GM21360 (cell line): ENCODE measurements around the gene EPB41L2.

Experiments used
- ATAC-seq: cut with Tn5 transposase; IDR thresholded peaks from one replicate; pipeline ENCODE4 v1.9.1; 2021; ENCODE audit warnings: mild to moderate bottlenecking, moderate library complexity; ENCODE audit not compliant: unreplicated experiment

Gene EPB41L2

GRCh38 chr6:130846501-130846900 lies 216.5 kb downstream of the EPB41L2 start:
- no peak for ATAC-seq

- peak; percentile 75 for ATAC-seq
These were observed 219.3 kb downstream of the EPB41L2 start for GRCh38 chr6:130843575-130844320.

- ATAC-seq = no peak
These were observed 221.8 kb downstream of the EPB41L2 start for GRCh38 chr6:130841128-130841728.

GRCh38 chr6:130840050-130840449 lies 223.0 kb downstream of the EPB41L2 start:
- ATAC-seq = no peak

- ATAC-seq = no peak
These were observed 223.7 kb downstream of the EPB41L2 start for GRCh38 chr6:130839379-130839778.

- no peak for ATAC-seq
These were observed 224.1 kb downstream of the EPB41L2 start for GRCh38 chr6:130838951-130839350.

- ATAC-seq = no peak
These were observed 224.7 kb downstream of the EPB41L2 start for GRCh38 chr6:130838250-130838860.

GRCh38 chr6:130837067-130837466 lies 226.0 kb downstream of the EPB41L2 start:
- no peak for ATAC-seq

GRCh38 chr6:130836055-130836640 lies 226.9 kb downstream of the EPB41L2 start:
- ATAC-seq = no peak

- ATAC-seq = no peak
These were observed 228.4 kb downstream of the EPB41L2 start for GRCh38 chr6:130834482-130835251.

GRCh38 chr6:130833569-130833968 lies 229.5 kb downstream of the EPB41L2 start:
- no peak for ATAC-seq

GRCh38 chr6:130831607-130832006 lies 231.4 kb downstream of the EPB41L2 start:
- no peak for ATAC-seq

GRCh38 chr6:130829333-130829910 lies 233.6 kb downstream of the EPB41L2 start:
- ATAC-seq = no peak

- no peak for ATAC-seq
These were observed 235.5 kb downstream of the EPB41L2 start, which contains the start of gene SMLR1 for GRCh38 chr6:130827247-130828149. Gene SMLR1 (plus strand): TSS chr6:130827406. CDS start chr6:130827414, 8 bp downstream.

GRCh38 chr6:130826442-130827246 lies 236.4 kb downstream of the EPB41L2 start:
- ATAC-seq = no peak

- ATAC-seq = no peak
These were observed 237.1 kb downstream of the EPB41L2 start for GRCh38 chr6:130825772-130826441.

- no peak for ATAC-seq
These were observed 237.9 kb downstream of the EPB41L2 start for GRCh38 chr6:130824978-130825694.
